NB4 (cell line): ENCODE data around the gene NADSYN1.

Experiments
- DNase-seq: peaks from one replicate; pipeline ENCODE4 v3.0.0; 2010; ENCODE audit warnings: low read depth
- H3K4me3 ChIP-seq: one replicate; pipeline ENCODE4 v1.5.1; 2011; ENCODE audit warnings: mild to moderate bottlenecking, low read depth, low read length, moderate library complexity
- CTCF ChIP-seq: IDR thresholded peaks from one replicate; pipeline ENCODE4 v1.5.1; 2012; ENCODE audit warnings: low read depth, low read length
- MYC ChIP-seq: IDR thresholded peaks from 2 replicates; pipeline ENCODE4 v1.6.1; 2011; ENCODE audit warnings: low read depth, low read length
- POLR2A ChIP-seq: IDR thresholded peaks from 2 replicates; pipeline ENCODE4 v1.6.1; 2011; ENCODE audit warnings: mild to moderate bottlenecking; ENCODE audit not compliant: insufficient read length; ENCODE audit errors: extremely low read depth
- TF ChIP-seq, protein P1 (sequence below): IDR thresholded peaks from 2 replicates; pipeline ENCODE4 v1.6.1; 2011; ENCODE audit warnings: low read depth, low read length

Gene NADSYN1

DNA sequence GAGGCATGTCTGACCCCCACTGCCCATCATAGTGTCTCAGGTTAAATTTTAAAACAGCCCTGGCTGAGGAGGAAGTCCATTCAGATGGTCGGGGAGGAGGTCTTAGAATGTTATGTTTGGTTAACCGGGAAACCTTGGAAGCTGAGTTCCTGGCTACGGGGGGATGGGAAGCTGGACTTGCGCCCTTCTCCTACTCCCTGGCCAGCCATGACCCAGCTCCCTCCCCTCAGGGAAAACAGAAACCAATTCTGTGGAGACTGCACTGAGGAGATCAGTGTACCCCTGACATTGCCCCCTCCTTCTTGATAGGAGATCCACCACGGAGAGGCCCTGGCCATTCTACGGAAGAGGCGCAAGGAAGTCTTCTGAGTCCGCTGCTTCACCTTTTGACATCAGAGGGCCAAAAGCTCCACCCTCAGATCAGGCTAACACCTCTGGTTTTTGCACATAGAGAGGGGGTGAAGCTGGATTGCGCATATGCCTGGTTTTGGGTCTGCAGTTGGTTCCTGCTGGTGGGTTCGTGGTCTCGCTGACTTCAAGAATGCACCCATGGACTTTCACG lies 92.5 kb downstream of the NADSYN1 start:
- no peak overlapping the region for H3K4me3 ChIP-seq
- no peak for DNase-seq
- TF ChIP-seq CTCF (no peak), POLR2A (no peak), MYC (no peak)
- TF ChIP-seq, protein P1, sequence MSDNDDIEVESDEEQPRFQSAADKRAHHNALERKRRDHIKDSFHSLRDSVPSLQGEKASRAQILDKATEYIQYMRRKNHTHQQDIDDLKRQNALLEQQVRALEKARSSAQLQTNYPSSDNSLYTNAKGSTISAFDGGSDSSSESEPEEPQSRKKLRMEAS: no peak

DNA sequence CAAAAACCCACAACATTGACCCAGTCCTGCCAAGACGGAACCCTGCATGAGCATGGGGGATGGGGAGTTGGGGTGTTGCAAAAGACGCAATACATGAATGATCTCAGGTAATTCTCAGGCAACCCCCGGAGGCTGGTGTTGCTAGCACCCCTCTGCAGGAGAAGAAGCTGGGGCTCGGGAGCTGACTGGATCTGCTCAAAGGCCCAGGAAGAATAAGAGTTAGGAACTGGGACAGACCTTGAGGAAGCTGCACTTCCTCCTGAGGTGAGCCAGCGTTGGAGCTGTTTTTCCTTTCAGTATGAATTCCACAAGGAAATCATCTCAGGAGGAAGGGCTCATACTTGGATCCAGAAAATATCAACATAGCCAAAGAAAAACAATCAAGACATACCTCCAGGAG lies 95.1 kb downstream of the NADSYN1 start, which contains the start of gene KRTAP5-9:
KRTAP5-9 (plus strand) TSS at position 301 of the 400 bp plus-strand sequence. CDS start 238 bp downstream, outside the sequence.
- H3K4me3 ChIP-seq: no peak within 1 kb of the TSS
- no peak for DNase-seq
- TF ChIP-seq, protein P1: no peak
- no peak for TF ChIP-seq MYC
- TF ChIP-seq CTCF: no peak
- TF ChIP-seq POLR2A: no peak

- DNase-seq: peak; percentile 64
- H3K4me3 ChIP-seq: no peak overlapping the region
- TF ChIP-seq POLR2A: no peak
- TF ChIP-seq CTCF: no peak
- TF ChIP-seq, protein P1: no peak
- TF ChIP-seq MYC: no peak
Observed at GRCh38 chr11:71548716-71549151, 95.7 kb downstream of the NADSYN1 start.
